Left forelimb (tissue), 1 donor: ENCODE results near the gene FBXW8.

Source experiments
- DNase-seq: peaks from one replicate; pipeline ENCODE4 v3.0.0-alpha.2; 2018; ENCODE audit warnings: low spot score

FBXW8 gene

GRCh38 chr12:116996093-116996492 is 85.3 kb downstream of the FBXW8 start:
- DNase-seq, result no peak

- DNase-seq, result no peak
Observed at GRCh38 chr12:116996621-116997020, 85.9 kb downstream of the FBXW8 start.

GRCh38 chr12:116999066-116999465 is 88.3 kb downstream of the FBXW8 start:
- DNase-seq, result no peak

GRCh38 chr12:117000316-117000715 is 89.6 kb downstream of the FBXW8 start:
- DNase-seq, result no peak

- DNase-seq, result no peak
Observed at GRCh38 chr12:117002051-117002817, 91.5 kb downstream of the FBXW8 start.

- DNase-seq, result no peak
Observed at GRCh38 chr12:117003883-117004404, 93.2 kb downstream of the FBXW8 start.

GRCh38 chr12:117005417-117006046 is 94.8 kb downstream of the FBXW8 start:
- no peak for DNase-seq

- no peak for DNase-seq
Observed at GRCh38 chr12:117006333-117006732, 95.6 kb downstream of the FBXW8 start.

- no peak for DNase-seq
Observed at GRCh38 chr12:117007577-117007976, 96.8 kb downstream of the FBXW8 start.

- DNase-seq, result no peak
Observed at GRCh38 chr12:117009759-117010158, 99.0 kb downstream of the FBXW8 start.

GRCh38 chr12:117010693-117011451 is 100.1 kb downstream of the FBXW8 start:
- no peak for DNase-seq

- DNase-seq, result no peak
Observed at GRCh38 chr12:117011988-117012805, 101.4 kb downstream of the FBXW8 start.

- no peak for DNase-seq
Observed at GRCh38 chr12:117013726-117014125, 103.0 kb downstream of the FBXW8 start.

GRCh38 chr12:117014342-117014887 is 103.7 kb downstream of the FBXW8 start:
- DNase-seq, result no peak

GRCh38 chr12:117015811-117016210 is 105.1 kb downstream of the FBXW8 start:
- DNase-seq, result no peak

- DNase-seq, result no peak
Observed at GRCh38 chr12:117017807-117018206, 107.1 kb downstream of the FBXW8 start.

- no peak for DNase-seq
Observed at GRCh38 chr12:117018276-117018675, 107.5 kb downstream of the FBXW8 start.

- no peak for DNase-seq
Observed at GRCh38 chr12:117018685-117019084, 107.9 kb downstream of the FBXW8 start.

GRCh38 chr12:117019866-117020265 is 109.1 kb downstream of the FBXW8 start:
- no peak for DNase-seq

- no peak for DNase-seq
Observed at GRCh38 chr12:117020536-117021220, 109.9 kb downstream of the FBXW8 start.

GRCh38 chr12:117022465-117022864 is 111.7 kb downstream of the FBXW8 start:
- DNase-seq, result no peak
